NCI-H1436 treated with DMSO at 0.1 percent for 48 hours (cell line): Measurements from ENCODE around the gene ENOSF1.
"Not testable (repeated sequence)": the region's sequence is repeated elsewhere in the genome, so short reads cannot be mapped to it uniquely, and the experiment has no call there.

Experiments
- DNase-seq: peaks from one replicate; lab custom pipeline; 2025; lab: John Stamatoyannopoulos, UW

ENOSF1 gene

GRCh38 chr18:712401-713134 lies at the start of gene ENOSF1:
ENOSF1 (minus strand) TSS chr18:712630; CDS start chr18:712587, 43 bp downstream.
- DNase-seq, result no peak

GRCh38 chr18:759864-760263 lies 47.4 kb upstream of the ENOSF1 start:
- not testable (repeated sequence) for DNase-seq

- DNase-seq, result no peak
These were observed 43.1 kb upstream of the ENOSF1 start for GRCh38 chr18:755506-755905.

GRCh38 chr18:754656-755055 lies 42.2 kb upstream of the ENOSF1 start:
- DNase-seq, result no peak

- DNase-seq, result no peak
These were observed 38.0 kb upstream of the ENOSF1 start for GRCh38 chr18:750456-750855.

- no peak for DNase-seq
These were observed 32.6 kb upstream of the ENOSF1 start for GRCh38 chr18:744832-745597.

- no peak for DNase-seq
These were observed 29.6 kb upstream of the ENOSF1 start for GRCh38 chr18:741931-742512.

- DNase-seq, result no peak
These were observed 19.9 kb upstream of the ENOSF1 start for GRCh38 chr18:732371-732770.

- no peak for DNase-seq
These were observed 18.8 kb upstream of the ENOSF1 start for GRCh38 chr18:731185-731584.

GRCh38 chr18:730692-731091 lies 18.3 kb upstream of the ENOSF1 start:
- no peak for DNase-seq

- not testable (repeated sequence) for DNase-seq
These were observed 17.7 kb upstream of the ENOSF1 start for GRCh38 chr18:730120-730519.

GRCh38 chr18:725646-726045 lies 13.2 kb upstream of the ENOSF1 start:
- DNase-seq, result no peak

- no peak for DNase-seq
These were observed 11.2 kb upstream of the ENOSF1 start for GRCh38 chr18:723541-724080.

- no peak for DNase-seq
These were observed 4.6 kb upstream of the ENOSF1 start for GRCh38 chr18:717003-717402.

- no peak for DNase-seq
These were observed 3.2 kb upstream of the ENOSF1 start for GRCh38 chr18:715626-716025.

GRCh38 chr18:713135-713490 lies 683 bp upstream of the ENOSF1 start:
- DNase-seq, result no peak

- no peak for DNase-seq
These were observed 601 bp downstream of the ENOSF1 start for GRCh38 chr18:711657-712400.

GRCh38 chr18:711310-711656 lies 1.1 kb downstream of the ENOSF1 start:
- DNase-seq, result no peak

GRCh38 chr18:710418-711300 lies 1.8 kb downstream of the ENOSF1 start:
- no peak for DNase-seq

- DNase-seq, result no peak
These were observed 2.7 kb downstream of the ENOSF1 start for GRCh38 chr18:709771-710170.

GRCh38 chr18:708096-708495 lies 4.3 kb downstream of the ENOSF1 start:
- DNase-seq, result no peak
